Upper lobe of left lung (tissue), 4 donors: ENCODE data around the gene SYT6.

Experiments used
- POLR2A ChIP-seq, 4 donors: fragments of 450-650 bp; IDR thresholded peaks; one replicate each; pipeline ENCODE4 v1.5.1; 2016 to 2017; ENCODE audit warnings: antibody characterized with exemption in 4 of 4, mild to moderate bottlenecking in 2 of 4
- POLR2AphosphoS5 ChIP-seq, 2 donors: sonication (generic); formaldehyde crosslinking; IDR thresholded peaks; one replicate each; pipeline ENCODE4 v1.5.1; 2017; ENCODE audit warnings: antibody characterized with exemption in 2 of 2

GRCh38 chr1:114134518-114134917, 19.2 kb downstream of the SYT6 start:
- no peak for TF ChIP-seq POLR2A (IDR thresholded peaks at IDR 0.05)
- no peak for TF ChIP-seq POLR2AphosphoS5 (IDR thresholded peaks at IDR 0.05)
